ENCODE measurements around the gene ATXN3L.

DNA sequence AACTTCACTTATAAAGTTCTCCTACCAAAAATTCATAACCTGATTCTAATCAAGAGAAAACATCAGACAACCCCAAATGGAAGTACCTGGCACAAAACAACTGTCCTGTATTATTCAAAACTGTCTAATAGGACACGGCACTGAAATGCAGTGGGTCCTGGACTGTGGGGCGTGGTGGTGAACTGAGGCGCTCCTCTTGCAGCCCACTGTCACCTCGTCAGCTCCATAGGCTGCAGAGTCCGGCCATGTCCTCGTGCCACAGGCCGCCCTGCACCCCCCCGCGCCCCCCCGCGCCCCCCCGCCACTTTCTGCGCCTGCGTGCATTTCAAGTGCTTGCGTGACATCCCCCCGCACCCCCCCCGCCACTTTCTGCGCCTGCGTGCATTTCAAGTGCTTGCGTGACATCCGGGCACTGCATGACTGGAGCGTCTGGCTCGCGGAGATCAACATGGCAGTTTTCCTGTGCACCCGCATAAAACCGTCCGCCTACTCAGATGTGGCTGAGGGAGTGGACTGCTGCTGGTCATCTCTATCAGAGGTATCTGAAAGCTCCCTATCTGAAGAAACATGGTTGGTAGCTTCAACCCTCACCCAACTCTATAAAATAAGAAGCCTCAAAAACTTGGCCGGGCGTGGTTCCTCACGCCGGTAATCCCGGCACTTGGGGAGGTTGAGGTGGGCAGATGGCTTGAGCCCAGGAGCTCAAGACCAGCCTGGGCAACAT is 28.8 kb downstream of the ATXN3L start:
- TF ChIP-seq, protein P1, sequence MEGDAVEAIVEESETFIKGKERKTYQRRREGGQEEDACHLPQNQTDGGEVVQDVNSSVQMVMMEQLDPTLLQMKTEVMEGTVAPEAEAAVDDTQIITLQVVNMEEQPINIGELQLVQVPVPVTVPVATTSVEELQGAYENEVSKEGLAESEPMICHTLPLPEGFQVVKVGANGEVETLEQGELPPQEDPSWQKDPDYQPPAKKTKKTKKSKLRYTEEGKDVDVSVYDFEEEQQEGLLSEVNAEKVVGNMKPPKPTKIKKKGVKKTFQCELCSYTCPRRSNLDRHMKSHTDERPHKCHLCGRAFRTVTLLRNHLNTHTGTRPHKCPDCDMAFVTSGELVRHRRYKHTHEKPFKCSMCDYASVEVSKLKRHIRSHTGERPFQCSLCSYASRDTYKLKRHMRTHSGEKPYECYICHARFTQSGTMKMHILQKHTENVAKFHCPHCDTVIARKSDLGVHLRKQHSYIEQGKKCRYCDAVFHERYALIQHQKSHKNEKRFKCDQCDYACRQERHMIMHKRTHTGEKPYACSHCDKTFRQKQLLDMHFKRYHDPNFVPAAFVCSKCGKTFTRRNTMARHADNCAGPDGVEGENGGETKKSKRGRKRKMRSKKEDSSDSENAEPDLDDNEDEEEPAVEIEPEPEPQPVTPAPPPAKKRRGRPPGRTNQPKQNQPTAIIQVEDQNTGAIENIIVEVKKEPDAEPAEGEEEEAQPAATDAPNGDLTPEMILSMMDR (IDR thresholded peaks at IDR 0.05) = no peak
- TF ChIP-seq EP300 (IDR thresholded peaks at IDR 0.05) (no peak), POLR2A (IDR thresholded peaks at IDR 0.05) (no peak)

All from ovary (tissue), 3 donors.